ENCODE results near the gene TAOK2.
"Not testable (repeated sequence)": the region's sequence is repeated elsewhere in the genome, so short reads cannot be mapped to it uniquely, and the experiment has no call there.

DNA sequence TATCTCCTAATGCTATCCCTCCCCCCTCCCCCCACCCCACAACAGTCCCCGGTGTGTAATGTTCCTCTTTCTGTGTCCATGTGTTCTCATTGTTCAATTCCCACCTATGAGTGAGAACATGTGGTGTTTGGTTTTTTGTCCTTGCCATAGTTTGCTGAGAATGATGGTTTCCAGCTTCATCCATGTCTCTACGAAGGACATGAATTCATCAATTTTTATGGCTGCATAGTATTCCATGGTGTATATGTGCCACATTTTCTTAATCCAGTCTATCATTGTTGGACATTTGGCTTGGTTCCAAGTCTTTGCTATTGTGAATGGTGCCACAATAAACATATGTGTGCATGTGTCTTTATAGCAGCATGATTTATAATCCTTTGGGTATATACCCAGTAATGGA lies 41.9 kb upstream of the TAOK2 start:
- TF ChIP-seq, protein P1, sequence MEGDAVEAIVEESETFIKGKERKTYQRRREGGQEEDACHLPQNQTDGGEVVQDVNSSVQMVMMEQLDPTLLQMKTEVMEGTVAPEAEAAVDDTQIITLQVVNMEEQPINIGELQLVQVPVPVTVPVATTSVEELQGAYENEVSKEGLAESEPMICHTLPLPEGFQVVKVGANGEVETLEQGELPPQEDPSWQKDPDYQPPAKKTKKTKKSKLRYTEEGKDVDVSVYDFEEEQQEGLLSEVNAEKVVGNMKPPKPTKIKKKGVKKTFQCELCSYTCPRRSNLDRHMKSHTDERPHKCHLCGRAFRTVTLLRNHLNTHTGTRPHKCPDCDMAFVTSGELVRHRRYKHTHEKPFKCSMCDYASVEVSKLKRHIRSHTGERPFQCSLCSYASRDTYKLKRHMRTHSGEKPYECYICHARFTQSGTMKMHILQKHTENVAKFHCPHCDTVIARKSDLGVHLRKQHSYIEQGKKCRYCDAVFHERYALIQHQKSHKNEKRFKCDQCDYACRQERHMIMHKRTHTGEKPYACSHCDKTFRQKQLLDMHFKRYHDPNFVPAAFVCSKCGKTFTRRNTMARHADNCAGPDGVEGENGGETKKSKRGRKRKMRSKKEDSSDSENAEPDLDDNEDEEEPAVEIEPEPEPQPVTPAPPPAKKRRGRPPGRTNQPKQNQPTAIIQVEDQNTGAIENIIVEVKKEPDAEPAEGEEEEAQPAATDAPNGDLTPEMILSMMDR (IDR thresholded peaks at IDR 0.05) = not testable (repeated sequence)
- not testable (repeated sequence) for TF ChIP-seq POLR2A (IDR thresholded peaks at IDR 0.05)

Data from testis (tissue), 2 donors.